HuH-7 (cell line): Measurements from ENCODE around the gene C19orf44.
"Not testable (repeated sequence)": the region's sequence is repeated elsewhere in the genome, so short reads cannot be mapped to it uniquely, and the experiment has no call there.

Experiments used
- DNase-seq: peaks from one replicate; pipeline ENCODE4 v3.0.0; 2011; ENCODE audit warnings: low spot score

C19orf44 gene

DNA sequence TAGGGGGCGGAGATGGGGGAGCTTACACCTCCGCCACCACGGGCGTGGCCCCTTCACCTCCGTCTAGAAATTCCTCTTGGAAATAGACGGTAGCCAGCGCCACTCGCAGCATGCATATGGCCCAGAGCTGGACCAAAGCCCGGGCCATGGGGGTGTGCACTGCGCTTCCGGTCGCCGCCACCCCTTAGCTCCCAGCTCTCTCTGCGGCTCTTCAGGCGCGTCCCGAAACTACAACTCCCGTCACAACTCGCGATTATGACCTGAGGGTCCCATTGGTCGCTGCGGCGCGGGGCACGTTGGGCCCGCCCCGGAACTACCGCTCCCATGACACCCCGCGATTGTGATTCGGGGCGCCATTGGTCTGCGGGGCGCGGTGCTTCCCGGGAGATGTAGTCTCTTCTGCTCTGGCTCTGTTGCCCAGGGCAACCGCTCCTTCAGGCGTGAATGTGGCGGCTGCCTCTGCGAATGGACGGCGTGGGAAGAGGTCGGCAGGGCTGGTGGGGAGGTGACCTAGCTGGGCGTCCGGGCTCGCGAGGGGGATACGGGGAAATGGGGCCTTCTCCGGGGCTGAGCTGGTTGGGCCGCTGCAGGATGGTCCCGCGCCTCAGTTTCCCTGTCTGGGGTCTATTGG is at the start of gene C19orf44, which contains the start of gene CALR3:
TSS of gene C19orf44 (plus strand) at position 413 of the 631 bp plus-strand sequence. CDS start 4,399 bp downstream, outside the sequence.
TSS of gene CALR3 (minus strand) at position 186 of the 631 bp plus-strand sequence. CDS start at position 148, 38 bp downstream.
- peak; percentile 83 for DNase-seq

DNA sequence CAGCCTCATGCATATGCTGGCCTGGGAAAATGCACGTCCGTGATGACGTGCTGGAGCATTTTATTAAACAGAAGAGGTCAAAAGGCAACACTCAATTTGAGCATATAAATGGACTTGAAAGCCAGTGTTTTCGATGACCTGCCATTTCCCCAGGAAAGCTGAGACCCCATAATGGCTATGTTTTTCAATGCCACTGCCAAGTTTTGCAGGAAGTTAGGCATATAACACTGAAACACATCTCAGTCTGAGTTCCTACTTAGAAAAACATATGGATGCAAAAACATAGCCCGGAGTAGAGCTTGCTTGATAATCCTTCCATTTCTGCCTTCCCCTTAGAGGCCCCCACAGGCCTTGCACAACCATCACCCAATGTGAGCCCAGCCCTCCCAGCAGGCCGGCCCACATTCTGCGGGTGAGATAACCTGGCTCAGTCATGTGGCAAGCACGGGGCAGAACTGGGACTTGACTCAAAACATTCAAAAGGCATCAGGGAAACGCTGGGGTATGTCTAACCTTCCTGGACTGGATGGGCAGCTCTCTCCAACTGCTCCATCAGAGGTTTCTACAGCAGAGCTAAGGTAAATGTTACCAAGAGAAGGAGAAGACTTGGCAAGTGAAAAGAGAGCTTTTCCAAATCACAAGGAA is 49.3 kb upstream of the C19orf44 start:
- DNase-seq: peak; percentile 74

DNA sequence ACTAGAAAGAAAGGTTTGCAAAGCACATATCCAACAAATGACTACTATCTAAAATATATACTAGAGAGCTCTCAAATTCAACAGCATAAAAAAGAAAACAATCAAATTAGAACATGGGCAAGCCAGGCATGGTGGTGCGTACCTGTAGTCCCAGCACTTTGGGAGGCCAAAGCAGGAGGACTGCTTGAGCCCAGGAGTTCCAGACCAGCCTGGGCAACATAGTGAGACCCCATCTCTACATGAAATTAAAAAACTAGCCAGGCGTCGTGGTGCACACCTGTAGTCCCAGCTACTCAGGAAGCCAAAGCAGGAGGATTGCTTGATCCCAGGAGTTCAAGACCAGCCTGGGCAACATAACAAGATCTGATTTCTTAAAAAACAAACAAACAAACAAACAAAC is 47.3 kb upstream of the C19orf44 start:
- DNase-seq: not testable (repeated sequence)

DNA sequence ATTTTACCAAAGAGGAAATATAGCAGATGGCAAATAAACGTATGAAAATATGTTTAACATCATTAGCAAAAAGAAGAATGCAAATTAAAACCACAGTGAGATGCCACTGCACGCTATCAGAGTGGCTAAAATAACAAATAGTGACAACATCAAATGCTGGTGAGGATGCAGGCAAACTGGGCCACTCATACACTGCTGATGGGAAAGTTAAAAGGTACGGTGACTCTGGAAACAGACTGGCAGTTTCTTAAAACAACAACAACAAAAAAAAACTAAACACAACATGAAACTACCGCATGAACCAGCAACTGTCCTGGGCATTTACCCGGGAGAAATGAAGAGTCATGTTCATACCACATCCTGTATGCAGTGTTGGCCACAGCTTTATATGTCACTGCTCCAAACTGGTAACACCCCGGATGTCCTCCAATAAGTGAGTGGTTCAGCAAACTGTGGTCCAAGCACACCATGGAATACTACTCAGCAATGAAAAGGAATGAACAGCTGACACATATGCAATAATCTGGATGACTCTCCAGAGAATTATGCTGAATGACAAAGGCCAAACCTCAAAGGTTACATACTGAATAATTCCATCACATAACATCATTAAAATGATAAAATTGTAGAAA is 46.7 kb upstream of the C19orf44 start:
- DNase-seq: no peak

DNA sequence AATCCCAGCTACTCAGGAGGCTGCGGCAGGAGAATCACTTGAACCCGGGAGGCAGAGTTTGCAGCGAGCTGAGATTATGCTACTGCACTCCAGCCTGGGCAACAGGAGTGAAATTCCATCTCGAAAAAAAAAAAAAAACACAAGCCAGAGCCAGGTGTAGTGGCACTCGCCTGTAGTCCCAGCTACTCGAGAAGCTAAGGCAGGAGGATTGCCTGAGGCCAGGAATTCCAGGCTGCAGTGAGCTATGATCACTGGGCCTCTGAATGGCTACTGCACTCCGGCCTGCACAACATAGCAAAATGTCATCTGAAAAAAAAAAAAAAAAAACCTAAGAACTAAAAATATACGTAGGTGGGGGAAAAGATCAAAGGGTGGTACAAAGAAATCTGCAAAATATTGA is 43.9 kb upstream of the C19orf44 start:
- no peak for DNase-seq

DNA sequence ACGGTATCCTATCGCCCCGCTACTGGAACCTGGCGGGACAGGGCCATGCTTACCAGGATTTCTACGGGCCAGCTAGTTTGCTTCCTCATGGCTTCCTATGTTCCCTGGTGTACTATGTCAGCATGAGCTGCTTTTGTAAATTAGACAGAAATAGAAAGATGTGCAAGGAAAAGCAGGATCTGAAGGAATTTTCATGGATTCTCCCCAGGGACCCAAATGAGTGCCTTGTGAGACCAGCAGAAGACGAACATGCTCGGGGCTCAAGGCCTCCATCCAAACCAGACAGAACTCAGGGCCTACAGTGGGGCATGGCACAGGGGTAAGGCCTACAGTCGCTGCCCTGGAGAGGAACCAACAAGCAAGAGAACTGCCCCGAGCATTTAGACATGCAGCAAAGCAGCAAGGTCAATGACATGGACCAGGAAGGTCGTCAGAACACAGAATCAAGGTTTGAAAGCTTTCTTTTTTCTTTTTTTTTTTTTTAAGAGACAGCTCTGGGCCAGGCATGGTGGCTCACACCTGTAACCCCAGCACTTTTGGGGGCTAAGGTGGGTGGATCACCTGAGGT is 41.8 kb upstream of the C19orf44 start:
- DNase-seq: no peak

DNA sequence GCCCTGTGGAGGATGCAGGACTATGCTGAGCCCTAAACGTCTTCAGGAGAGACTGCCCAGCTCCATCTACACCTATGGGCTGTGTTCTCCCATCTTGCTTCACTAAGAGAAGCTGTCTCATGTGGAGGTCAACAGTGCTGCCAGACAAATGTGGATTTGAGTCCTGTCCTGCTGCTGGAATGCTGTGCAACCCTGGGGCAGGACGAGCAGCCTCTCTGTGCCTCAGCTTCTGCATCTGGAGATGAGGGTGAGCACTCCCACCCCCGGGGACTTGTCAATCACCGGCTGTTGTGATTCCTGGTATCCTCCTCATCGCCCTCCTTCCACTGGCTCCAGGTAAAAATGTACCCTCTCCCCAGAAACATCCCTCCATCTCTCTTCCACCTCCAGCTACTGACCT is 40.7 kb upstream of the C19orf44 start:
- no peak for DNase-seq

DNA sequence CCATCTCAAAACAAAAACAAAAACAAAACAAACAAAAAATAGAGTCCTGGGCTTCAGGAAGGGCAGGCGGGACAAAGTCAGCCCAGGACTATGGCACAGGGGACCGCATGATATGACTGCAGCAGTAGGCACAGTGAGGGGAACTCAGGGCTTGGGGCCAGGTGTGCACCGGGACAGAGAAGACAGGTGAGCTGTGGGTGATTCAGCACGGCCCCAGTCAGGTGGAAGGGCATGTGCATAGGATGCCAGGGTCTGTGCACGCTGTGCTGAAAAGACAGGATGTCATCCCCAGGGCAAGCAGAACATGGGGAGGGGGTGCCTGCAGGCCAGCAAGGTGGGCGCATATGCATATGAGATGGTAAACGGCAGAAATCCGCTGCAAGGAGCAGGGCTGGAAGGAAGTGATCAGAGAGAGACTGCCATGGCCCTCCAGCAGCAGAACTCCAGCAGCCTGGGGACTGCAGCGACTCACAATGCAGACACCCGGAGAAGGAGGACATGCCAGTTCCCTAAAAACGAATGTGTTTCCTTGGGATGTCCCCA is 39.5 kb upstream of the C19orf44 start:
- no peak for DNase-seq

DNA sequence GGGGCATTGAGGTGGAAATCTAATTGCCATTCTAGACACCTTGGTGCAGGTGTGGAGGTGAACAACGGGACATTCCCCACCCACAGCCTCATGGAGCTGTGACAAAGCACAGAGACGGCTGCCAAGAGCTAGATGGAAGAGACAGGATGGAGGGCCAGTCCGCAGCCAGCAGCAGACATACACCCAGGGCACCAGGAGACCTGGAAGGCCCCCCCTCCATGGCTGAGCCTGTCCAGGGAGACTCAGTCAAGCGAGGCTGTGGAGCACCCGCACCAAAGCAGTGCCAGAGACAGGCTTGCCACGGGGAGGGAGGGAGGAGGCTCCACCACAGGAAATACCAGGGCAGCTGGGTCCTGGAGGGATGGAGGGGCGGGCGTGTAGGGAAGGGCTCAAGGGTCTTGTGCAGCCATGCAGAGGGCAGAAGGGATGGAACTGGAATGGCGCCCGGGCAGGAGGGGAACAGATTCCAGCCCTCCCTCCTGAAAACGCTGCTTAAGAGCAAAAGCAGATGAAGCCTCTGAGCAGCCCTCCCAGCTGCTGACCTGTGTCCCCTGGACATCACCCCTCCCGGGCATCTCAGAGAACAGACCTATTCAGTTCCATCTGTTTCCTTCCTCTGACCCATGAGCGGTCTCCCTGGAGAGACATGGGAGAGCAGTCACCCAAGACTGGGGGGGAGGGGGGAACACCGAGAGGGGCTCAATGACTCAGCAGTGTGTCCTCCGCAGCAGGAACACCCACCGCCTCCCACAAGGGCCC is 38.8 kb upstream of the C19orf44 start:
- DNase-seq: no peak

DNA sequence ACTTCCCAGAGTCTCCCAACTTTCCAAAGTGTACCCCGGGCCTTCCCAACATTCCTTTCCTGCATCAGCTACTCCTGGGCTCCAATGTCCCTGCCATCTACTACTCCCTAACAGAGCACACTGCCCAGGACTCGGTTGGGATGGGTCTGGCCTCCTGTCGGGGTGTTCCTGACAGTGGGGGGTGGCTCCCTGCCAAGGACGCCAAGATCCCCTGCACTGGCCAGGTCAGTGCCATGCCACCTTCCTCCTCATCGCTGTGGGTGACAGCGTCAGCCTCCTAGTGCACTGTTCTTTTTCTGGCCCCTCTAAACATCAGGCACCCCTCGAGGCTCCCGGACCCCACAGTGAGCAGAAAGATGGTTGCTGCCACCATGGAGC is 38.3 kb upstream of the C19orf44 start:
- no peak for DNase-seq

DNA sequence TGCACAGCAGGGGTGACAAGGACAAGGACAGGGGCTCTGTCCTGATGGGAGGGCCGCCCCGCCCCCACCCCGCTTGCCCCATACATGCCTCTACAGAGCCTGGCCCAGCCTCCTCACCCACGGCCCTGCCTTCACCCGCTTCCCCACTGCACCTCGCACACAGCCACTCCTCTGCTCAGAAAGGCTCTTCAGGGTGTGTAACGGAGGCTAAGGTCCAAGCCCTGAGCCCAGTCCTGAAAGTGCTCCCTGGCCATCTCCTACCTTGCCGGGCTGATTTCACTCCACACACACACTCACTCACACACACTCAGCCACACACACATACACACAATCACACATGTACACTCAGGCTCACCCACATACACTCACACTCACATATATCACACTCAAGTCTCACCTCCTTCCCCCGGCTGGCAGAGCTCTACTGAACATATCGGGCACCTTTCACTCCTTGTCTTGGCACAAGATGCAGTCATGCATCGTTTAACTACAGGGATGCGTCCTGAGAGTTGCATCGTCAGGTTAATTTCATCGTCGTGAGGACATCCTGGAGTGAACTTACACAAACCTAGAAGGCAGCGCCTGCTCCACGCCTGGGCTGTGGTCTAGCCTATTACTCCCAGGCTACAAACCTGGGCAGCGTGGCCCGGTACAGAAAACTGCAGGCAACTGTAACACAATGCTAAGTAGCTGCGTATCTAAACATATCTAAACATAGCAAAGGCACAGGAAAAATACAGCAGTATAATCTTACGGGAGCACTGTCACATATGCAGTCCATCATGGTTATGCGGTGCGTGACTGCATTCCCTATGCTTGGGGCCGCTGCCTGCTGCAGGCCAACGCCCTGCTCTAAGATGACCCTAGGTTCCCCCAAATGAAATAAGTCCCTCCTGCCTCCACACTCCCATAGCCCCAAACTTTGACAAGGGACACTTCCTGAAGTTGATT is 37.5 kb upstream of the C19orf44 start:
- no peak for DNase-seq

DNA sequence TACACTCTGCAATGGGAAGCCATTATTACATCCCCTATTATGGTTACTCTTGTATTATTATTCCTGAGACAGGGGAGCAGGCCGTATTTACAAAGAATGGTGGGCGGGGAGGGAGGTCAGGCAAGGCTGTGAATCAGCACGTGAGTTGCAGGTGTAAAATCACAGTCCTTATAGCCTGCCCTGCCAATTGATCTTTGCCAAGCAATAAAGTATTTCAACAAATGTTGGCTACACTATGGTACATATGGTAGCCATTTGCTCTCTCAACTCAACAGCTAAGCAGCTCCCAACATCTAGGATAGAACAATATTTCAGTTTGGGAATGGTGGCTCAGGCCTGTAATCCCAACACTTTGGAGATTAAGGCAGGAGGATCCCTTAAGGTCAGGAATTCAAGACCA is 36.5 kb upstream of the C19orf44 start:
- no peak for DNase-seq

DNA sequence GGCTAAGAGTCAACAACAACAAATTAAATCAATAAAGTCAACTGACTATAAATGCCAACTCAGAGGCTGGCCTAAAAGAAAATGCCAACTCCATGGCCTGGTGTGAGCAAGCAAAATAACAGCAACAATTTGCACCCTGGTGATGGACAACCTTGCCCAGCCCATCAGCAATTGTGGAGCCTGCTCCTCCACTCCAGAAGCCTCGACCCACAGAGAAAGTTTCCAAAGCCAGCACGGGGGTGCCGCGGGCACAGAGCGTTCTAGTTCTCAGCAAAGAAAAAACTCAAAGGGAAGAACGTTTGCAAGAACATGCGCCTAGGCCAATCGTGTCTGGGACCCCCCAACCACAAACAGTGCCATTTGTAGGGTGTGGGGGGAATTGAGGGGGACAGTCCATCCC is 35.7 kb upstream of the C19orf44 start:
- no peak for DNase-seq

DNA sequence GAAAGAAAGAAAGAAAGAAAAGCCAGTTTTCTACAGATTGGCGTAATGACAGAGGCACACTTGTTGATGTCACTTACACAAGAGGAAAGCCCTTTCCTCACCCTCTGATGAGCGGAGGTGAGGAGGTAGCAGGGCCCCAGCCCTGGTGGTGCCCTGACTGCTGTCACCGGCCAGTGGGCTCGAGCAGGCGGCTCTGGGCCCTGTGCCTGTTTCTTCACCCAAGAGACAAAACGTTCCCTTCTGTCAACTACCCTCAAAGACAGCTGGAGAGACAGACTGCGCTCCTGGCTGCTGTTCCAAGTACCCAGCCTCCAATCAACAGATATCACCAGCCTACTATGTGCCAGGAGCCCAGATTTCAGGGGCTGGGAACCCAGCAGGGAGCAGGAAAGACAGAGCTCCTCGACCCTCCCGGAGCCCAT is 34.6 kb upstream of the C19orf44 start:
- DNase-seq: no peak

DNA sequence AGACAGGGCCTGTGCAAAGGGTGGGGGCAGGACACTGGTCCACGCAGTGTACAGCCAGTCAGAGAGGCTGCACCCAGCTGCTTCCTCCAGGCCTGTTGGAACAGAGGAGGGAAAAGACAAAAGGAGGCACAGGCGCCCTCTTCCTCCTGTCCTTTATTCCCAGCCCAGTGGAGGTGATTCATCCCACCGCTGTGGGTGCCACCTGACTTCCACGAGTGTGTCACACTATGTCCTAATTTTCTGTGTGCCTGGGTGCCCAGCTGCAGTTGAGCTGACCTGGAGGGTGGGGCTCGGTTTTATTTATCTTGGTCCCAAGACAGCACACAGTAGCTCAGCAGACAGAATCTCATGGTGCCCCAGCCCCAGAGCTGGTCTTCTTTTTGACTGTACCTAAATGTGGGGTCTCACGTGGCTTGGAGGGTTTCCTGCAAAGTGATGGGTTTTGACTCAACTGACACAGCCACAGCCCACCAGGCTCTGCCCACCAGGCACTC is 33.4 kb upstream of the C19orf44 start:
- DNase-seq: no peak

DNA sequence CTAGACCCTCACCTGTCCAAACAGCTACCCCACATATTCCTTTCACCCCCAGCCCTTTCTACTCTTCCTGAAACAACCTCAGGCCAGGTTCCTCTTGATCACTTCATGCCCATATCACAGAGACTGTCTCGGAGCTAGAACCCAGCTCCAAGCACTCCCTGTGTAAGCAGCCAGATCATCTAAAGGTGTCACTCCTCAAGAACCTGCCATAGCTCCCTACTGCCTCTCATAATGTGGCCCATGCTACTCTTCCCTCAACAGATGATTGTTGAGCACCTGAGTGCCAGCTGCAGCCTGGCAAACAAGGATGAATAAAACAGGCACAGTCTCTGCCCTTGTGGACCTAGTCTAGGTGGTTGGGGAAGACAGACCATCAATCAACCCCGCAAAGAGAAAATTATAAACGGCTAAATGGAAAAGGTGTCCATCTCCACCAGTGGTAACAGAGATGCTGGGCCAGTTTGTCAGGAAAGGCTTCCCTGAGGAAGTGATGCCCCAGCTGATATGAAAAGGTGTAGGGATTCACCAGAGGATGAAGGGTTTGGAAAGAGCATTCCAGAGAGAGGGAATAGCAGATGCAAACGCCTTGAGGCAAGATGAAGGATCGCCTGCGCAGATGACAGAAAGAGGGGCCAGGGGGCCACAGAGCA is 32.7 kb upstream of the C19orf44 start:
- no peak for DNase-seq

DNA sequence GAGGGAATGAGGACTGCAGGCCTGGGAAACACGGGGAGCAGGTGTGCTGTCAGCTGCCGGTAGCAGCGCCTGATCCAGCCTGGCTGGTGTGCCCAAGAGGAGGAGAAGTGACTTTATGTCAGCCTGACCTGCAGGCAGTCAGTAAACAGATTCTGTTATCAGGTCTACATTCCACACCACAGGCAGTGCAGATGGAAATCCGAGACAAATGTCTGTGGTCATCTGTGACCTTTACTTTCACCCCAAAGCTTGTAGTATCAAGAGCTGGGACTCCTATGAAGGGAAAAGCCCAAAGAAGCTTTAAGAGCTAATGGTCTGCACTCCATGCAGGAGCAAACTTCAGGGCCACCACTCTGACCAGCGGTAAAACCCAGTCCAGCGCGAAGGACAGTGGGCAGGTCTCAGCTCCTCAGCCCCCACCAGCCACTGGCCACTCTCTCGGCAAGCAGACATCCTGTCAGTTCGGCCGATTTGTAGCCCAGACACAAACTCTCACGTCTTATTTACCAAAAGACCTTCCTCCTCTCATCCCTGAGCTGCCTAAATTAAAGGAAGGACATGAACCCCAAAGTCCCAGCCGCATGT is 32.1 kb upstream of the C19orf44 start:
- peak; percentile 76 for DNase-seq

DNA sequence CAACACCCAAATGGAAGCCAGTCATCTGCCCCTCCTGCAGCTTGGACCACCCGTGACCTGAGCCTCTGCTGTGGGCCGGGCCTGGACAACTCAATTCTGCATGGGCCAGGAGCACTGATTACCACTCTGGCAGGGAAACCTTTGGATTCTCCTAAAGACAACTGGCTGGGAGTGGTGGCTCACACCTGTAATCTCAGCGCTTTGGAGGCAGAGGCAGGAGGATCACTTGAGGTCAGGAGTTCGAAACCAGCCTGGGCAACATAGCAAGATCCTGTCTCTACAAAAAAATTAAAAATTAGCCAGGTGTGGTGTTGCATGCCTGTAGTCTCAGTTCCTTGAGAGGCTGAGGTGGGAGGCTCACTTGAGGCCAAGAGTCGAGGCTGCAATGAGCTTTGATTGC is 31.0 kb upstream of the C19orf44 start:
- no peak for DNase-seq

DNA sequence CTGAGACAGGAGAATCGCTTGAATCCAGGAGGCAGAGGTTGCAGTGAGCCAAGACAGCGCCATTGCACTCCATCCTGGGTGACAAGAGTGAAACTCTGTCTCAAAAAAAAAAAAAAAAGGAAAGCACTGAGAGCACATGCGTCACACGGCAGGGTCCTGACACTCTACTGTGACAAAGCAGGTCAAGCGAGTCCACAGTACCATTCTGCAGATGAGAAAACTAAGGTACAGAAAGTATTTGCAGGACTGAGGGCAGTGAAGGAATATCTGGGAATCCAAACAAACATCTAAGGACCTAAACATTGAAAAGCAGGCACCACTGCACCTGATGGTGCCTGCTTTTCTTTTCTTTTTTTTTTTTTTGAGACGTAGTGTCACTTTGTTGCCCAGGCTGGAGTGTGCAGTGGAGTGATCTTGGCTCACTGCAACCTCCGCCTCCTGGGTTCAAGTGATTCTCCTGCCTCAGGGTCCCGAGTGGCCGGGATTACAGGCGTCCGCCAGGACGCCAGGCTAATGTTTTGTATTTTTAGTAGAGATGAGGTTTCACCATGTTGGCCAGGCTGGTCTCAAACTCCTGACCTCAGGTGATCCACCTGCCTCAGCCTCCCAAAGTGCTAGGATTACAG is 29.3 kb upstream of the C19orf44 start:
- DNase-seq: not testable (repeated sequence)
